DMS53 treated with DMSO at 0.1 percent for 48 hours (cell line): ENCODE results near the gene BCL11A.

ENCODE experiments used
- DNase-seq: peaks from one replicate; lab custom pipeline; 2025; ENCODE audit not compliant: unreplicated experiment; lab: John Stamatoyannopoulos, UW

Gene BCL11A

DNA sequence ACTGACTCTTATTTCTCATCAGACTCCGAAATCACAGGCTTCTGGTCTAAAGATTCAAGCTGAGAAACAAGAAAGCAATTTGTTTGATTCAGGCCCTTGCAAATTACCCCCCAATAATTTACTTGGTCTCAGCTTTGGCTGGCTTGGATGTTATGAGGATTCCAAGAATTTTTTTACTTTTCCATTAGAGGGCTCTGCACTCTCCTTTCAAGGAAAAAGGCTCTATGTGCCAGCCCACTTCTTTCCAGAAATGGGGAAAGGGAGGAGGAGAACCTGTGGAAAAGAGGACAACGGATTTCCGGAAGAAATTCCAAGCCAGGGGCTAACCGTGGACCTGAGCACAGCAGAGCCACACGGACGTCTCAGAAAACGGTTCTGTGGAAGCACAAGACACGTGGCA is 44.4 kb downstream of the BCL11A start:
- no peak for DNase-seq

GRCh38 chr2:60508339-60508917 is 45.0 kb downstream of the BCL11A start:
- no peak for DNase-seq

DNA sequence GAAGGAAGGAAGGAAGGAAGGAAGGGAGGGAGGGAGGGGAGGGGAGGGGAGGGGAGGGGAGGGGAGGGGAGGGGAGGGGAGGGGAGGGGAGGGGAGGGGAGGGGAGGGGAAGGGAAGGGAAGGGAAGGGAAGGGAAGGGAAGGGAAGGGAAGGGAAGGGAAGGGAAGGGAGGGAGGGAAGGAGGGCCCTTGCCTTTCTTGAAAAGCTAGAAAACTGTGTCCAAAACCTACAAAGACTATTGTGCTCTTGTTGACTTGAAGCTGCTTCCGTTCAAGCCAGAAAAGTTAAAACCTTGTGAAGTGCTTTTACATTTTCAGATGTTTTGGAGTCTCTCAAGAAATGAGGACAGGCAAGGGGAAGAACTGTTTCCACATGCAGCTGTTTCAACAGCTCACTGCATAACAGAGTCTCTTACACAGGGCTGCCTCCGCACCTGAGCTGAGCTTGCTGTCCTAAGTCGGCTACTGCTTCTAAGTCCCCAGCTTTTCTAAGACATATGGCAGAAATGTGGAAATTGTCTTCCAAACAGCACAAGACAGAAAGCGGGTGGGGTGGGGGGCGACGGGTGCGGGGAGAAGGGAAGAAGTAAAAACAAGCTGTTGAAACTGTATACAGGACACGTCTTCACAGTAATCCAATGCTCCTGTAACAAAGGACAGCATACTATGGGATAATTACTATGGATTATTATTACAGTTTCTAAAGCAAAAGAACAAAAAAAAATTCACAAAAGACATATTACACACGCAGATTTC is 46.1 kb downstream of the BCL11A start:
- no peak for DNase-seq

- DNase-seq: no peak
These were observed 47.6 kb downstream of the BCL11A start for GRCh38 chr2:60505880-60506260.

DNA sequence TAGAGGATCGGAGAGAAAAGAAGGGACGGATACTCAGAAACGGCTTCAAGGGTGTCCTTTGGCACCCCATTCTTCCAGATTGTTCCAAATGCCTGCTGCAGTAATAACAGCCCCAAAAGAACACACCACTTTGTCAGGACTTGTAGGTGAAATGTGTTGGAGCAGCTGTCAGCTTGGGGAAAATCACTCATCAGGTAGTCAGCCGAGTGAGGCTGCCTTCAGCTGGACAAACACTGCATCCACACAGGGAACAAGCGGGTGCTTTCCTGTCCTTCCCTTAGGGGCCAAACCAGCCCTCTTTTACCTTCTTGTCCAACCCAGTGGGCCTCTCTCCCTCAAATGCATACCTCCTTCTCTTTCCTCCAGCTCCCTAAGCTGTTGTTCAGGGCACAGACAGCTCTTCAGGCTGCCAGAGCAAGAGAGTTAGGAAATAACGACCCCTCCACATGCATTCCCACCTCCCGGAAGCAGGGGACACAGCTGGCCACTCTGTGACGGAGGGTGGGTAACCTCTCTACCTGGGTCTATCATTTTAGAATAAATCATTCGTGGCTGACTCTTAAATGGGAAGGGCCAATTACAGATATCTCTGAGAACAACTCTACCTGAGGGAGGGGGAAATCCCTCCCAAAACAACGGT is 48.1 kb downstream of the BCL11A start:
- no peak for DNase-seq

- DNase-seq: no peak
These were observed 49.4 kb downstream of the BCL11A start for GRCh38 chr2:60504049-60504448.

- DNase-seq: no peak
These were observed 51.3 kb downstream of the BCL11A start for GRCh38 chr2:60502144-60502543.

- DNase-seq: no peak
These were observed 52.6 kb downstream of the BCL11A start for GRCh38 chr2:60500861-60501260.

- no peak for DNase-seq
These were observed 53.7 kb downstream of the BCL11A start for GRCh38 chr2:60499651-60500265.

GRCh38 chr2:60498816-60499429 is 54.5 kb downstream of the BCL11A start:
- no peak for DNase-seq

DNA sequence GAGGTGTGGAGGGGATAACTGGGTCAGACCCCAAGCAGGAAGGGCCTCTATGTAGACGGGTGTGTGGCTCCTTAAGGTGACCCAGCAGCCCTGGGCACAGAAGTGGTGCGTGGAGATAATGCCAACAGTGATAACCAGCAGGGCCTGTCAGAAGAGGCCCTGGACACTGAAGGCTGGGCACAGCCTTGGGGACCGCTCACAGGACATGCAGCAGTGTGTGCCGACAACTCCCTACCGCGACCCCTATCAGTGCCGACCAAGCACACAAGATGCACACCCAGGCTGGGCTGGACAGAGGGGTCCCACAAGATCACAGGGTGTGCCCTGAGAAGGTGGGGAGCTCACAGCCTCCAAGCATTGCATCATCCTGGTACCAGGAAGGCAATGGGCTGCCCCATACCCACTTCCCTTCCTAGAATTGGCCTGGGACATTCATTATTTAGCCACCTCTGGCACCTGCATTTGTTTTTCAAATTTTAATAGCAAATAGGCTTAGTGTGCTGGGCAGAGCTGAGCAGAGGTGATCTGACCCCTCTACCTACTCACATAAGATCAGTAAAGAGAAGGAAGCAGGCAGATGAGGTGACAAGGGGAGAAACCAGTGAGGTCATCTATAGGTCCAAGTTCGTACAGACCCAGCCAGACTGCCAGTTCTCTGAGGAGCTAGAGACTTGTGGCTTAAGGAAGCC is 55.2 kb downstream of the BCL11A start:
- DNase-seq: no peak

GRCh38 chr2:60497500-60497899 is 56.0 kb downstream of the BCL11A start:
- no peak for DNase-seq

GRCh38 chr2:60496956-60497355 is 56.5 kb downstream of the BCL11A start:
- no peak for DNase-seq

DNA sequence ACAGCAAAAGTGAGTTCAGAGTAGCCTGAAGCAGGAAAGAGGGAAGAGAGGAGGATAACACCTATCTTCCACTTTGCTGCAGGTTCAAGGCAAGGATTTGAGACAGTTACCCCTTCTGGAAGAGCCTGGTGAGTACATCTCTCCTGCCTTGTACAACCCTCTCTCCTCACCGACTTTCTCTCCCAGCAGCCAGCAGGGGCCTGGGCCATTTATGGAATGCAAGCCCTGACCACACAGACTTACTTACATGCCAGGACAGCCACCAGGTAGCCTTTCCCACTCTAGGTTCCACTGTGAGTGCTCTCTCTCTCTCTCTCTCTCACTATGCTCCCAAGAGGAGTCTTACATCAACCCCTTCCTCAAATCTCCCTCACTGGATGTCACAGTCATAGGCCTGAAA is 57.0 kb downstream of the BCL11A start:
- no peak for DNase-seq

DNA sequence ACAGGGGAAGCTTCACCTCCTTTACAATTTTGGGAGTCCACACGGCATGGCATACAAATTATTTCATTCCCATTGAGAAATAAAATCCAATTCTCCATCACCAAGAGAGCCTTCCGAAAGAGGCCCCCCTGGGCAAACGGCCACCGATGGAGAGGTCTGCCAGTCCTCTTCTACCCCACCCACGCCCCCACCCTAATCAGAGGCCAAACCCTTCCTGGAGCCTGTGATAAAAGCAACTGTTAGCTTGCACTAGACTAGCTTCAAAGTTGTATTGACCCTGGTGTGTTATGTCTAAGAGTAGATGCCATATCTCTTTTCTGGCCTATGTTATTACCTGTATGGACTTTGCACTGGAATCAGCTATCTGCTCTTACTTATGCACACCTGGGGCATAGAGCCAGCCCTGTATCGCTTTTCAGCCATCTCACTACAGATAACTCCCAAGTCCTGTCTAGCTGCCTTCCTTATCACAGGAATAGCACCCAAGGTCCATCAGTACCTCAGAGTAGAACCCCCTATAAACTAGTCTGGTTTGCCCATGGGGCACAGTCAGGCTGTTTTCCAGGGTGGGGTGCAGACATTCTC is 58.3 kb downstream of the BCL11A start:
- no peak for DNase-seq

DNA sequence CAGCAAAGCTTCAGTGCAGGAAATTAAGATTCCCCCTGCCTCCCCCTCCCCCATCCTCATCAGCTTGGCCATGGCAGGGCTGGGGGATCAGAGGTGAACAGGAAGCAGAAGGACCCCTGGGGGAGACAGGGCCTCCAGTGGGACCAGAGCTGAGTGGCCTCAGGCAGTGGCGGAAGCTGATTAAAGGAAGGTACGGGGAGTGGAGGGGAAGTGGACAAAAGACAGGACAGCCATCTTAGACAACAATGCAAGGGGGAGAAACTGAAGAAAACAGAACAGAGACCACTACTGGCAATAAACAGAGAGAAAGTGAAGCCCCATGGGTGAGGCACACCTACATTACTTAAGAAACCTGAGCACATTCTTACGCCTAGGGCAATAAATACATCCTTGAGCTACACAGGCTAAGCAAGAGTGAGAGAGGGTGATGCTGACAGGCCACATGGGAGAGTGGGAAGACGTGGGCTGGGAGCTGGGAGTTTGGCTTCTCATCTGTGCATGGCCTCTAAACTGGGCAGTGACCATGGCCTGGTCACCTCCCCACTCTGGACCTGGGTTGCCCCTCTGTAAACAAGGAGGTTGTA is 59.6 kb downstream of the BCL11A start:
- DNase-seq: no peak

DNA sequence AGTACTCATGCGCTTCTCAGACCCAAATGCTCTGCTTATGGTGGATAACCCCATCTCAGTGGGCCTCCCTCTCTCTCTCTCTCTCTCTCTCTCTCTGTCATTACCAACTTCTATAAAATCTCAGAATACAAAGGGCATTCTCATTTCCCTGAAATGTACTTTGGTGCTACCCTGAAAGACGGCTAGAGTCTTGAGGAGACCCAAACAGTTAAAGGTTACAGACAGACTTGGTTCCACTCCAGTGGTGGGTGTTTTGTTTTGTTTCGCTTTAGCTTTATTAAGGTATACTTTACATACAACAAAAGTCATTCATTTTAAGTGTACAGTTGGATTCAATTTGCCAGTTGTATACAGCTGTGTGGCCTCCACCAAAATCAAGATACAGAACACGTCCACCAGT is 60.9 kb downstream of the BCL11A start:
- DNase-seq: no peak

DNA sequence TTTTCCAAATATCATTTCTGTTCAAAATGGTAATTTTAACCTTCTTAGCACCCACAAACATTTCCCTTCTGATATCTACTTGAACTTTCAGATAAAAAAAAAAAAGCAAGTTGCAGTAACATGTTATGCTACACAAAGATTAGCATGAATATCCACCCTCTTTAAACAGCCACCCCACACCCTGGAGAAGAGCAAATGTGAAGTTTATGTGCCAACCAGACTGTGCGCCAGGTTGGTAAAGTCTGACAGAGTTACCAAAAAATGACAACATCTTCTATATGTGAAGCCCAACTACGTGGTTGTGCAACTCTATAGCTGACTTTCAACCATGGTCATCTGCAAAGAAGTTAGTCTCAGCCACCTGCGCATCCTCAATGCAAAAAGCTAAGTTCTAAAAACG is 62.6 kb downstream of the BCL11A start:
- DNase-seq: no peak

DNA sequence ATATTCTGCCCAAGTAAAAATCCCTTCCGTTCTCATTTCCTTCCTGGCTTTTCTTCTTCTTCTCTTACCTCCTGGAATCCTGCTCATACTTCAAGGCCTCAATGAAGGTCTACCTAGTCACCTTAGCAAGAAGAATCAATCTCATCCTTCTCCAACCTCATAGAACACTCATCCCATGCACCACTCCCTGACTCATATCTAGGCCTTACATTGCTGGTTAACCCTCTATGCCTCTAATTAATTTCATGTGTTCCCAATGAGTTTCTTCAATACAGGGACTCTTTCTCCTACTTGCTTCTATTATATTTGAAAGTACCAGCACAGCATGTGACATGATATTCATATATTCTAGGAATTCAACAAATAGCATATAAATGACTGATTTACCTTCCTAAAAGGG is 63.0 kb downstream of the BCL11A start:
- no peak for DNase-seq

DNA sequence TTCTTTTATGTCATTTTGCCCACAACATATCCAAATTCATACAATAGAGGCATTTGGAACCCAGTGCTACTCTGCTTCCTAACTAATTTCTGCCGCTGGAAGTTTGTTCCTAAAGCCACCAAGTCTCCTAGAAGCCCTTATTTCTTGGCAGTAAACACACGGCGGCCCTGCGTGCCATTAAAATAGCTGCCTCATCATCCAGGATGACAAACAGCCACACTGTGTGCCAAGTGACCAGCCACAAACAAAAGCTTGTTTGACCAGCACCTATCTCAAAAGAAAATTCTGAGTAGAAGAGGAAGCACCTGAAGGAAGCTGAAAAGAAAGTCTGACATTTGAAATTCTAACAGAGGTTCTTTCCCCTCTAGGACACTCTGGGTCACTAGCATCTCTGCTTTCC is 64.2 kb downstream of the BCL11A start:
- DNase-seq: no peak
